HG02981 (cell line): ENCODE measurements around the gene ACKR3.

Experiments used
- ATAC-seq: cut with Tn5 transposase; IDR thresholded peaks from one replicate; pipeline ENCODE4 v1.9.1; 2021; ENCODE audit warnings: mild to moderate bottlenecking, moderate library complexity; ENCODE audit not compliant: unreplicated experiment

ACKR3 gene

GRCh38 chr2:236606023-236606422 lies 36.4 kb downstream of the ACKR3 start:
- ATAC-seq = no peak

- ATAC-seq = no peak
These were observed 38.0 kb downstream of the ACKR3 start for GRCh38 chr2:236607471-236608187.

- no peak for ATAC-seq
These were observed 38.5 kb downstream of the ACKR3 start for GRCh38 chr2:236608188-236608525.

- no peak for ATAC-seq
These were observed 39.1 kb downstream of the ACKR3 start for GRCh38 chr2:236608710-236609109.

- ATAC-seq = no peak
These were observed 41.6 kb downstream of the ACKR3 start for GRCh38 chr2:236610991-236611821.

GRCh38 chr2:236612737-236613136 lies 43.1 kb downstream of the ACKR3 start:
- ATAC-seq = no peak

GRCh38 chr2:236613612-236614011 lies 44.0 kb downstream of the ACKR3 start:
- ATAC-seq = no peak

GRCh38 chr2:236614551-236614950 lies 44.9 kb downstream of the ACKR3 start:
- no peak for ATAC-seq

- ATAC-seq = no peak
These were observed 46.4 kb downstream of the ACKR3 start for GRCh38 chr2:236616031-236616430.

- no peak for ATAC-seq
These were observed 47.0 kb downstream of the ACKR3 start for GRCh38 chr2:236616624-236617023.

GRCh38 chr2:236617221-236617737 lies 47.7 kb downstream of the ACKR3 start:
- no peak for ATAC-seq

- no peak for ATAC-seq
These were observed 48.2 kb downstream of the ACKR3 start for GRCh38 chr2:236617796-236618195.

GRCh38 chr2:236618370-236618769 lies 48.7 kb downstream of the ACKR3 start:
- ATAC-seq = no peak

GRCh38 chr2:236619910-236620612 lies 50.4 kb downstream of the ACKR3 start:
- ATAC-seq = no peak

GRCh38 chr2:236621786-236622185 lies 52.2 kb downstream of the ACKR3 start:
- no peak for ATAC-seq

GRCh38 chr2:236622201-236622600 lies 52.6 kb downstream of the ACKR3 start:
- ATAC-seq = no peak

GRCh38 chr2:236622660-236623059 lies 53.0 kb downstream of the ACKR3 start:
- no peak for ATAC-seq

- ATAC-seq = no peak
These were observed 54.2 kb downstream of the ACKR3 start for GRCh38 chr2:236623816-236624215.

GRCh38 chr2:236625156-236625690 lies 55.6 kb downstream of the ACKR3 start:
- ATAC-seq = no peak

GRCh38 chr2:236626391-236627150 lies 56.9 kb downstream of the ACKR3 start:
- ATAC-seq = no peak

GRCh38 chr2:236627193-236627592 lies 57.6 kb downstream of the ACKR3 start:
- ATAC-seq = no peak
